ENCODE data around the gene CCDC77.

GRCh38 chr12:455821-456220, 54.4 kb downstream of the CCDC77 start:
- TF ChIP-seq RAD21 (IDR thresholded peaks at IDR 0.05; ENCODE audit: low read depth): no peak
- TF ChIP-seq TAF1 (IDR thresholded peaks at IDR 0.05; ENCODE audit: low read depth): no peak
- no peak for TF ChIP-seq EGR1 (IDR thresholded peaks at IDR 0.05)
- TF ChIP-seq FOXM1 (IDR thresholded peaks at IDR 0.05; ENCODE audit: borderline replicate concordance, low read depth): no peak
- TF ChIP-seq YY1 (IDR thresholded peaks at IDR 0.05; ENCODE audit: low read depth): no peak
- no peak for TF ChIP-seq EP300 (IDR thresholded peaks at IDR 0.05; ENCODE audit: borderline replicate concordance)
- TF ChIP-seq NFIC (IDR thresholded peaks at IDR 0.05): no peak
- no peak for TF ChIP-seq TEAD4 (IDR thresholded peaks at IDR 0.05)
- TF ChIP-seq REST (IDR thresholded peaks at IDR 0.05; ENCODE audit: low read depth): no peak
- TF ChIP-seq ZBTB7A (IDR thresholded peaks at IDR 0.05; ENCODE audit: low read depth): no peak
- TF ChIP-seq CREB1 (IDR thresholded peaks at IDR 0.05; ENCODE audit: low read depth): no peak
- no peak for TF ChIP-seq CEBPB (IDR thresholded peaks at IDR 0.05)
- TF ChIP-seq MAX (IDR thresholded peaks at IDR 0.05): no peak
- TF ChIP-seq USF1 (IDR thresholded peaks at IDR 0.05): no peak
